ENCODE data around the gene CDK6. TPM values are rescaled to one million over a fixed set of nuclear protein-coding genes. Genes with fewer than 3 reads are reported as not detected.
A peak's percentile ranks its signal among the peaks of the same experiment; 100 is the strongest.

The CDK6 gene
- total and polyA plus RNA-seq, 10 of the 15 experiments (the other 5 are each of a cell fraction or from before 2014, with no cell fraction given), result 8.0 to 118 (median 45.8) TPM

GRCh38 chr7:92665926-92666325, 170.4 kb downstream of the CDK6 start:
- peaks cover 6% of the 10 kb centered on the region for H3K4me1 ChIP-seq (ENCODE audit: control insufficient read depth, insufficient read depth, low read length)
- no peaks in the 10 kb centered on the region for H3K79me2 ChIP-seq (ENCODE audit: control insufficient read depth, insufficient read depth, low read length)
- intact Hi-C loops (cut with micrococcal nuclease; ENCODE audit: unreplicated experiment) (no loop called here), in situ Hi-C loops (cut with MboI) (no loop called here)
- 88% methylated on average over 2 of the region's 2 CpGs for WGBS (ENCODE audit: insufficient coverage, insufficient replicate concordance, low lambda C conversion rate, missing lambda C conversion rate)
- no peaks in the 10 kb centered on the region for H4K20me1 ChIP-seq (ENCODE audit: control insufficient read depth, insufficient read depth)
- no peak overlapping the region for H3K27ac ChIP-seq (ENCODE audit: control insufficient read depth, insufficient read depth)
- no peak for DNase-seq (ENCODE audit: low read depth, low spot score)
- no peaks in the 10 kb centered on the region for H3K27me3 ChIP-seq (replicated peaks in 1 of 2; ENCODE audit: control insufficient read depth in 2 of 2, insufficient read depth in 2 of 2, low read length in 1 of 2)
- no peak for ATAC-seq
- no peak overlapping the region for H3K9ac ChIP-seq (ENCODE audit: control insufficient read depth, insufficient read depth, low read length)
- H2AFZ ChIP-seq (ENCODE audit: control insufficient read depth, low read depth, low read length), result no peak overlapping the region
- RAD21 ChIA-PET (ENCODE audit: unreplicated experiment), result interaction anchor here (1.0 kb wide), 1 partner anchor 33 kb away, joined by 4 read pairs; no protein-coding TSS in a partner anchor
- H3K4me3 ChIP-seq, result no peak overlapping the region
- FAIRE-seq, result no peak
- H3K4me2 ChIP-seq (ENCODE audit: control insufficient read depth, insufficient read depth), result no peak overlapping the region
- peaks cover 3 to 10% of the 10 kb centered on the region in 2 experiments for H3K36me3 ChIP-seq (ENCODE audit: control insufficient read depth in 2 of 2, insufficient read depth in 2 of 2, low read length in 1 of 2)
- TF ChIP-seq SKIL (IDR thresholded peaks at IDR 0.05; ENCODE audit: low read depth, poor library complexity, severe bottlenecking) (no peak), NFXL1 (IDR thresholded peaks at IDR 0.05; ENCODE audit: borderline replicate concordance) (no peak)
- SMC1A ChIA-PET (ENCODE audit: uncharacterized antibody, unreplicated experiment), result no interaction called here
- POLR2A ChIA-PET, result interaction anchor here (0.8 kb wide), 1 partner anchor 12 kb away, joined by 5 read pairs; no protein-coding TSS in a partner anchor
- no peaks in the 10 kb centered on the region for H3K9me3 ChIP-seq (replicated peaks; ENCODE audit: control insufficient read depth, insufficient read depth, low read length)
- BruUV-seq (replicated peaks), result no TSS peak
- CTCF ChIA-PET, result interaction anchor here (1.6 kb wide), 1 partner anchor 17 kb away, joined by 4 read pairs; no protein-coding TSS in a partner anchor

- H3K79me2 ChIP-seq (ENCODE audit: control insufficient read depth, insufficient read depth, low read length), result no peaks in the 10 kb centered on the region
- in situ Hi-C loops (cut with MboI) (no loop called here), intact Hi-C loops (cut with micrococcal nuclease; ENCODE audit: unreplicated experiment) (loop anchor here (5.0 kb wide), 1 partner anchor 39 kb away; no protein-coding TSS in a partner anchor)
- no peak overlapping the region for H3K4me2 ChIP-seq (ENCODE audit: control insufficient read depth, insufficient read depth)
- no peak overlapping the region for H2AFZ ChIP-seq (ENCODE audit: control insufficient read depth, low read depth, low read length)
- ChIA-PET POLR2A (interaction anchor here (1.0 kb wide), 1 partner anchor 13 kb away, joined by 3 read pairs; no protein-coding TSS in a partner anchor), RAD21 (ENCODE audit: unreplicated experiment) (no interaction called here), CTCF (interaction anchor here (0.6 to 1.2 kb wide), 2 partner anchors 12 to 708 kb away, joined by 4 read pairs; no protein-coding TSS in a partner anchor), SMC1A (ENCODE audit: uncharacterized antibody, unreplicated experiment) (interaction anchor here (0.9 to 2.1 kb wide), 3 partner anchors 9 to 28 kb away, joined by 4 to 12 read pairs (median 7); no protein-coding TSS in a partner anchor)
- BruUV-seq (replicated peaks), result no TSS peak
- ATAC-seq, result no peak
- no peak overlapping the region for H3K4me3 ChIP-seq
- no peak overlapping the region for H3K27ac ChIP-seq (ENCODE audit: control insufficient read depth, insufficient read depth)
- H3K36me3 ChIP-seq (ENCODE audit: control insufficient read depth in 2 of 2, insufficient read depth in 2 of 2, low read length in 1 of 2), result peaks cover 7 to 14% of the 10 kb centered on the region in 2 experiments
- no peaks in the 10 kb centered on the region for H4K20me1 ChIP-seq (ENCODE audit: control insufficient read depth, insufficient read depth)
- H3K9ac ChIP-seq (ENCODE audit: control insufficient read depth, insufficient read depth, low read length), result no peak overlapping the region
- no peaks in the 10 kb centered on the region for H3K9me3 ChIP-seq (replicated peaks; ENCODE audit: control insufficient read depth, insufficient read depth, low read length)
- no peaks in the 10 kb centered on the region for H3K27me3 ChIP-seq (replicated peaks in 1 of 2; ENCODE audit: control insufficient read depth in 2 of 2, insufficient read depth in 2 of 2, low read length in 1 of 2)
- FAIRE-seq, result no peak
- no peak for DNase-seq (ENCODE audit: low read depth, low spot score)
- WGBS (ENCODE audit: insufficient coverage, insufficient replicate concordance, low lambda C conversion rate, missing lambda C conversion rate), result 100% methylated on average over 1 of the region's 1 CpG
- no peaks in the 10 kb centered on the region for H3K4me1 ChIP-seq (ENCODE audit: control insufficient read depth, insufficient read depth, low read length)
- TF ChIP-seq RELB (IDR thresholded peaks at IDR 0.05; ENCODE audit: low read depth) (no peak), SPI1 (IDR thresholded peaks at IDR 0.05; ENCODE audit: borderline replicate concordance, insufficient read depth, low read depth, low read length) (peak; percentile 13; the same call in 1 of the 2 replicates), ZBTB33 (IDR thresholded peaks at IDR 0.05) (no peak)
These were observed 174.7 kb downstream of the CDK6 start for GRCh38 chr7:92661651-92662050.

Data from GM12878 (cell line).